Measurements from ENCODE around the gene TCP1.
"Not testable (repeated sequence)": the region's sequence is repeated elsewhere in the genome, so short reads cannot be mapped to it uniquely, and the experiment has no call there.

TCP1 gene

DNA sequence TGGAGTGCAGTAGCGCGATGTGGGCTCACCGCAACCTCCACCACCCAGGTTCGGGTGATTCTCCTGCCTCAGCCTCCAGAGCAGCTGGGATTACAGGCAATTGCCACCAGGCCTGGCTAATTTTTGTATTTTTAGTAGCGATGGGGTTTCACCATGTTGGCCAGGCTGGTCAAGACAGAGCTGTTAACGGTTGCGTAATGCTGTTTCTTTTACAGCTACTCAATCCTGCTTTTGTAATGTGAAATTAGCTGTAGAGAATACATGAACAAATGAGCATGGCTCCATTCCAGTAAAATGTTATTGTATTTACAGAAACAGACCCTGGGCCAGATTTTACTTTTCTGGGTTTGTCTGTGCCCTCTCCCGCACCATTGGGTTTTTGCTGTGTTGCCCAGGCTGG lies 12.5 kb upstream of the TCP1 start:
- H3K4me2 ChIP-seq (ENCODE audit: low read depth, low read length, poor library complexity, severe bottlenecking): no peak overlapping the region
- H3K27ac ChIP-seq (ENCODE audit: low read depth, low read length): no peak overlapping the region
- H2AFZ ChIP-seq (ENCODE audit: low read depth, low read length, severe bottlenecking): no peak overlapping the region
- no peak overlapping the region for H3K9ac ChIP-seq (ENCODE audit: low read length)
- H3K9me3 ChIP-seq (ENCODE audit: insufficient read depth, low read length): no peaks in the 10 kb centered on the region
- H3K4me3 ChIP-seq (ENCODE audit: insufficient read depth, low read length, poor library complexity, severe bottlenecking): no peak overlapping the region
- no peaks in the 10 kb centered on the region for H3K27me3 ChIP-seq (ENCODE audit: low read length)
- H3F3A ChIP-seq (ENCODE audit: insufficient read depth): peaks cover 5% of the 10 kb centered on the region; the same call in 1 of the 2 replicates
- TF ChIP-seq, protein P1, sequence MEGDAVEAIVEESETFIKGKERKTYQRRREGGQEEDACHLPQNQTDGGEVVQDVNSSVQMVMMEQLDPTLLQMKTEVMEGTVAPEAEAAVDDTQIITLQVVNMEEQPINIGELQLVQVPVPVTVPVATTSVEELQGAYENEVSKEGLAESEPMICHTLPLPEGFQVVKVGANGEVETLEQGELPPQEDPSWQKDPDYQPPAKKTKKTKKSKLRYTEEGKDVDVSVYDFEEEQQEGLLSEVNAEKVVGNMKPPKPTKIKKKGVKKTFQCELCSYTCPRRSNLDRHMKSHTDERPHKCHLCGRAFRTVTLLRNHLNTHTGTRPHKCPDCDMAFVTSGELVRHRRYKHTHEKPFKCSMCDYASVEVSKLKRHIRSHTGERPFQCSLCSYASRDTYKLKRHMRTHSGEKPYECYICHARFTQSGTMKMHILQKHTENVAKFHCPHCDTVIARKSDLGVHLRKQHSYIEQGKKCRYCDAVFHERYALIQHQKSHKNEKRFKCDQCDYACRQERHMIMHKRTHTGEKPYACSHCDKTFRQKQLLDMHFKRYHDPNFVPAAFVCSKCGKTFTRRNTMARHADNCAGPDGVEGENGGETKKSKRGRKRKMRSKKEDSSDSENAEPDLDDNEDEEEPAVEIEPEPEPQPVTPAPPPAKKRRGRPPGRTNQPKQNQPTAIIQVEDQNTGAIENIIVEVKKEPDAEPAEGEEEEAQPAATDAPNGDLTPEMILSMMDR (IDR thresholded peaks at IDR 0.05; ENCODE audit: insufficient read depth, low read length, poor library complexity, severe bottlenecking): no peak
- no peak for TF ChIP-seq EZH2phosphoT487 (conservative IDR thresholded peaks at IDR 0.05; ENCODE audit: low read length)
- no peaks in the 10 kb centered on the region; the same call in 1 of the 2 replicates for H4K20me1 ChIP-seq (ENCODE audit: low read depth, low read length)
- no peaks in the 10 kb centered on the region for H3K79me2 ChIP-seq (ENCODE audit: insufficient read depth, low read length)
- no peaks in the 10 kb centered on the region for H3K9me2 ChIP-seq (replicated peaks; ENCODE audit: insufficient read depth, low read length)
- H3K36me3 ChIP-seq (ENCODE audit: low read length): peaks cover 10% of the 10 kb centered on the region; the same call in 1 of the 2 replicates

- peaks cover 13% of the 10 kb centered on the region; the same call in 1 of the 2 replicates for H3K36me3 ChIP-seq (ENCODE audit: low read length)
- no peak within 1 kb of the TSS for H3K4me3 ChIP-seq (ENCODE audit: insufficient read depth, low read length, poor library complexity, severe bottlenecking)
- no peaks in the 10 kb centered on the region for H3K27me3 ChIP-seq (ENCODE audit: low read length)
- no peak within 1 kb of the TSS for H3K4me2 ChIP-seq (ENCODE audit: low read depth, low read length, poor library complexity, severe bottlenecking)
- no peak within 1 kb of the TSS for H3K27ac ChIP-seq (ENCODE audit: low read depth, low read length)
- TF ChIP-seq, protein P1 (IDR thresholded peaks at IDR 0.05; ENCODE audit: insufficient read depth, low read length, poor library complexity, severe bottlenecking): no peak
- no peak for TF ChIP-seq EZH2phosphoT487 (conservative IDR thresholded peaks at IDR 0.05; ENCODE audit: low read length)
- H3K9ac ChIP-seq (ENCODE audit: low read length): no peak within 1 kb of the TSS
- H3K79me2 ChIP-seq (ENCODE audit: insufficient read depth, low read length): no peaks in the 10 kb centered on the region
- H2AFZ ChIP-seq (ENCODE audit: low read depth, low read length, severe bottlenecking): no peak within 1 kb of the TSS
- H3K9me2 ChIP-seq (replicated peaks; ENCODE audit: insufficient read depth, low read length): no peaks in the 10 kb centered on the region
- H3F3A ChIP-seq (ENCODE audit: insufficient read depth): peaks cover 5% of the 10 kb centered on the region; the same call in 1 of the 2 replicates
- no peaks in the 10 kb centered on the region for H3K9me3 ChIP-seq (ENCODE audit: insufficient read depth, low read length)
- H4K20me1 ChIP-seq (ENCODE audit: low read depth, low read length): no peaks in the 10 kb centered on the region; the same call in 1 of the 2 replicates
Observed at GRCh38 chr6:159800141-159800865, 10.9 kb upstream of the TCP1 start, which contains the start of gene PNLDC1. Gene PNLDC1 (plus strand): TSS chr6:159800276. CDS start chr6:159800308, 32 bp downstream.

DNA sequence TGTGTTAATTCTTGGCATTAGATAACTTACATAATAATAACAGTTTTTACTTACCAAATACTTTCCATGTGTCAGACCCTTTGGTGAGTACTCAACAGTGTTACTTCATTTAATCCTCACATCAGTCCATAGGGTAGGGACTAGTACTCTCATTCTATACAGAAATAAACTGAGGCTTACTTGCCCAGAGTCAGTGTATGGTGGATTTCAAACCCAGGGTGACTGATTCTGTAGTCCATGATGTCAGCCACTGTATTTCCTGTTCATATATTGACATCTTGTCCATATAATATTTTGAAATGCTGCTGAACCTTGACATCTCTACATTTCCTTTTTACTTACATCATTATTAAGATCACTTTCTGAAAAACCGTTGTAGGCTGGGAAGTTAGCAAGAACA lies 8.2 kb upstream of the TCP1 start:
- Histone ChIP-seq H3K36me3 (ENCODE audit: low read length) (peaks cover 19% of the 10 kb centered on the region), H3K9me3 (ENCODE audit: insufficient read depth, low read length) (no peaks in the 10 kb centered on the region), H4K20me1 (ENCODE audit: low read depth, low read length) (no peaks in the 10 kb centered on the region; the same call in 1 of the 2 replicates), H2AFZ (ENCODE audit: low read depth, low read length, severe bottlenecking) (no peak overlapping the region), H3K27ac (ENCODE audit: low read depth, low read length) (no peak overlapping the region), H3K79me2 (ENCODE audit: insufficient read depth, low read length) (peaks cover 18% of the 10 kb centered on the region), H3K4me3 (ENCODE audit: insufficient read depth, low read length, poor library complexity, severe bottlenecking) (no peak overlapping the region), H3K9me2 (replicated peaks; ENCODE audit: insufficient read depth, low read length) (no peaks in the 10 kb centered on the region), H3F3A (ENCODE audit: insufficient read depth) (peaks cover 5% of the 10 kb centered on the region; the same call in 1 of the 2 replicates), H3K9ac (ENCODE audit: low read length) (no peak overlapping the region), H3K27me3 (ENCODE audit: low read length) (no peaks in the 10 kb centered on the region), H3K4me2 (ENCODE audit: low read depth, low read length, poor library complexity, severe bottlenecking) (no peak overlapping the region)
- TF ChIP-seq, protein P1 (IDR thresholded peaks at IDR 0.05; ENCODE audit: insufficient read depth, low read length, poor library complexity, severe bottlenecking): no peak
- no peak for TF ChIP-seq EZH2phosphoT487 (conservative IDR thresholded peaks at IDR 0.05; ENCODE audit: low read length)

DNA sequence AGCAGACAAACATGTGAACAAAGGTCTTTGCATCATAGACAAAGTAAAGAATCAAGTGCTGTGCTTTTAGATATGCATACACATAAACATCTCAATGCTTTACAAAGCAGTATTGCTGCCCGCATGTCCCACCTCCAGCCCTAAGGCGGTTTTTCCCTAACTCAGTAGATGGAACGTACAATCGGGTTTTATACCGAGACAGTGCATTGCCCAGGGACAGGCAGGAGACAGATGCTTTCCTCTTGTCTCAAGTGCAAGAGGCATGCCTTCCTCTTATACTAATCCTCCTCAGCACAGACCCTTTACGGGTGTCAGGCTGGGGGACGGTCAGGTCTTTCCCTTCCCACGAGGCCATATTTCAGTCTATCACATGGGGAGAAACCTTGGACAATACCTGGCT lies 5.6 kb upstream of the TCP1 start:
- Histone ChIP-seq H3K36me3 (ENCODE audit: low read length) (peaks cover 27% of the 10 kb centered on the region), H3K79me2 (ENCODE audit: insufficient read depth, low read length) (peaks cover 40% of the 10 kb centered on the region)
- not testable (repeated sequence) for H2AFZ ChIP-seq (ENCODE audit: low read depth, low read length, severe bottlenecking); H3F3A ChIP-seq (ENCODE audit: insufficient read depth); H3K4me3 ChIP-seq (ENCODE audit: insufficient read depth, low read length, poor library complexity, severe bottlenecking); H3K4me2 ChIP-seq (ENCODE audit: low read depth, low read length, poor library complexity, severe bottlenecking); H3K9me2 ChIP-seq (replicated peaks; ENCODE audit: insufficient read depth, low read length); H3K27ac ChIP-seq (ENCODE audit: low read depth, low read length); H4K20me1 ChIP-seq (ENCODE audit: low read depth, low read length); H3K9ac ChIP-seq (ENCODE audit: low read length); H3K27me3 ChIP-seq (ENCODE audit: low read length); H3K9me3 ChIP-seq (ENCODE audit: insufficient read depth, low read length)

All from SU-DHL-6 (cell line).